ENCODE data around the gene FTCD.

FTCD gene

GRCh38 chr21:46161633-46162592, 6.5 kb upstream of the FTCD start:
- Histone ChIP-seq H3K4me3 (ENCODE audit: low read length) (no peak overlapping the region), H3K9ac (ENCODE audit: low read depth, low read length) (no peak overlapping the region)

GRCh38 chr21:46160907-46161632, 5.7 kb upstream of the FTCD start:
- Histone ChIP-seq H3K36me3 (ENCODE audit: insufficient read depth, low read length) (peaks cover 4% of the 10 kb centered on the region), H3K9me3 (replicated peaks; ENCODE audit: low read length) (no peaks in the 10 kb centered on the region), H3K4me3 (ENCODE audit: low read length) (no peak overlapping the region), H3K9ac (ENCODE audit: low read depth, low read length) (no peak overlapping the region), H3K27me3 (ENCODE audit: control insufficient read depth, insufficient read depth, low read length) (no peaks in the 10 kb centered on the region), H3K4me2 (ENCODE audit: low read length) (no peak overlapping the region), H3K4me1 (ENCODE audit: control insufficient read depth, insufficient read depth, low read length) (no peaks in the 10 kb centered on the region)

More at GRCh38 chr21:46161633-46162592, 6.5 kb upstream of the FTCD start:
- Histone ChIP-seq H3K36me3 (ENCODE audit: insufficient read depth, low read length) (peaks cover 4% of the 10 kb centered on the region), H3K9me3 (replicated peaks; ENCODE audit: low read length) (no peaks in the 10 kb centered on the region), H3K4me1 (ENCODE audit: control insufficient read depth, insufficient read depth, low read length) (no peaks in the 10 kb centered on the region), H3K27me3 (ENCODE audit: control insufficient read depth, insufficient read depth, low read length) (no peaks in the 10 kb centered on the region), H3K4me2 (ENCODE audit: low read length) (no peak overlapping the region)

GRCh38 chr21:46160657-46160906, 5.2 kb upstream of the FTCD start:
- Histone ChIP-seq H3K4me1 (ENCODE audit: control insufficient read depth, insufficient read depth, low read length) (no peaks in the 10 kb centered on the region), H3K36me3 (ENCODE audit: insufficient read depth, low read length) (peaks cover 4% of the 10 kb centered on the region), H3K4me2 (ENCODE audit: low read length) (no peak overlapping the region), H3K9ac (ENCODE audit: low read depth, low read length) (no peak overlapping the region), H3K9me3 (replicated peaks; ENCODE audit: low read length) (no peaks in the 10 kb centered on the region), H3K27me3 (ENCODE audit: control insufficient read depth, insufficient read depth, low read length) (no peaks in the 10 kb centered on the region), H3K4me3 (ENCODE audit: low read length) (no peak overlapping the region)

GRCh38 chr21:46159841-46160656, 4.7 kb upstream of the FTCD start:
- Histone ChIP-seq H3K4me1 (ENCODE audit: control insufficient read depth, insufficient read depth, low read length) (no peaks in the 10 kb centered on the region), H3K27me3 (ENCODE audit: control insufficient read depth, insufficient read depth, low read length) (no peaks in the 10 kb centered on the region), H3K4me3 (ENCODE audit: low read length) (no peak overlapping the region), H3K36me3 (ENCODE audit: insufficient read depth, low read length) (peaks cover 4% of the 10 kb centered on the region), H3K4me2 (ENCODE audit: low read length) (no peak overlapping the region), H3K9me3 (replicated peaks; ENCODE audit: low read length) (no peaks in the 10 kb centered on the region), H3K9ac (ENCODE audit: low read depth, low read length) (no peak overlapping the region)

GRCh38 chr21:46159390-46159789, 4.0 kb upstream of the FTCD start:
- Histone ChIP-seq H3K27me3 (ENCODE audit: control insufficient read depth, insufficient read depth, low read length) (no peaks in the 10 kb centered on the region), H3K4me1 (ENCODE audit: control insufficient read depth, insufficient read depth, low read length) (no peaks in the 10 kb centered on the region)

GRCh38 chr21:46158666-46159300, 3.4 kb upstream of the FTCD start:
- Histone ChIP-seq H3K9ac (ENCODE audit: low read depth, low read length) (no peak overlapping the region), H3K4me1 (ENCODE audit: control insufficient read depth, insufficient read depth, low read length) (no peaks in the 10 kb centered on the region), H3K27me3 (ENCODE audit: control insufficient read depth, insufficient read depth, low read length) (no peaks in the 10 kb centered on the region), H3K4me2 (ENCODE audit: low read length) (no peak overlapping the region), H3K9me3 (replicated peaks; ENCODE audit: low read length) (no peaks in the 10 kb centered on the region), H3K36me3 (ENCODE audit: insufficient read depth, low read length) (peaks cover 4% of the 10 kb centered on the region), H3K4me3 (ENCODE audit: low read length) (no peak overlapping the region)

More at GRCh38 chr21:46159390-46159789, 4.0 kb upstream of the FTCD start:
- no peaks in the 10 kb centered on the region for H3K9me3 ChIP-seq (replicated peaks; ENCODE audit: low read length)
- H3K9ac ChIP-seq (ENCODE audit: low read depth, low read length), result no peak overlapping the region
- H3K4me3 ChIP-seq (ENCODE audit: low read length), result no peak overlapping the region
- H3K36me3 ChIP-seq (ENCODE audit: insufficient read depth, low read length), result peaks cover 4% of the 10 kb centered on the region
- no peak overlapping the region for H3K4me2 ChIP-seq (ENCODE audit: low read length)

- H3K9me3 ChIP-seq (replicated peaks; ENCODE audit: low read length), result no peaks in the 10 kb centered on the region
- peaks cover 6% of the 10 kb centered on the region for H3K4me1 ChIP-seq (ENCODE audit: control insufficient read depth, insufficient read depth, low read length)
- H3K36me3 ChIP-seq (ENCODE audit: insufficient read depth, low read length), result peaks cover 4% of the 10 kb centered on the region
- H3K27me3 ChIP-seq (ENCODE audit: control insufficient read depth, insufficient read depth, low read length), result no peaks in the 10 kb centered on the region
- H3K4me2 ChIP-seq (ENCODE audit: low read length), result no peak overlapping the region
- no peak overlapping the region for H3K4me3 ChIP-seq (ENCODE audit: low read length)
- H3K9ac ChIP-seq (ENCODE audit: low read depth, low read length), result no peak overlapping the region
Measured at GRCh38 chr21:46157987-46158451, 2.6 kb upstream of the FTCD start.

- Histone ChIP-seq H3K9me3 (replicated peaks; ENCODE audit: low read length) (no peaks in the 10 kb centered on the region), H3K36me3 (ENCODE audit: insufficient read depth, low read length) (peaks cover 4% of the 10 kb centered on the region), H3K27me3 (ENCODE audit: control insufficient read depth, insufficient read depth, low read length) (no peaks in the 10 kb centered on the region), H3K4me2 (ENCODE audit: low read length) (no peak overlapping the region), H3K4me1 (ENCODE audit: control insufficient read depth, insufficient read depth, low read length) (peaks cover 11% of the 10 kb centered on the region), H3K4me3 (ENCODE audit: low read length) (no peak overlapping the region), H3K9ac (ENCODE audit: low read depth, low read length) (no peak overlapping the region)
Measured at GRCh38 chr21:46157396-46157986, 2.1 kb upstream of the FTCD start.

GRCh38 chr21:46156678-46157077, 1.3 kb upstream of the FTCD start:
- Histone ChIP-seq H3K4me3 (ENCODE audit: low read length) (no peak overlapping the region), H3K4me1 (ENCODE audit: control insufficient read depth, insufficient read depth, low read length) (peaks cover 13% of the 10 kb centered on the region), H3K9me3 (replicated peaks; ENCODE audit: low read length) (no peaks in the 10 kb centered on the region), H3K4me2 (ENCODE audit: low read length) (no peak overlapping the region), H3K9ac (ENCODE audit: low read depth, low read length) (no peak overlapping the region), H3K27me3 (ENCODE audit: control insufficient read depth, insufficient read depth, low read length) (no peaks in the 10 kb centered on the region), H3K36me3 (ENCODE audit: insufficient read depth, low read length) (peaks cover 4% of the 10 kb centered on the region)

- Histone ChIP-seq H3K4me2 (ENCODE audit: low read length) (no peak overlapping the region), H3K27me3 (ENCODE audit: control insufficient read depth, insufficient read depth, low read length) (no peaks in the 10 kb centered on the region), H3K4me1 (ENCODE audit: control insufficient read depth, insufficient read depth, low read length) (peaks cover 13% of the 10 kb centered on the region), H3K4me3 (ENCODE audit: low read length) (no peak overlapping the region), H3K9me3 (replicated peaks; ENCODE audit: low read length) (no peaks in the 10 kb centered on the region), H3K9ac (ENCODE audit: low read depth, low read length) (no peak overlapping the region), H3K36me3 (ENCODE audit: insufficient read depth, low read length) (peaks cover 4% of the 10 kb centered on the region)
Measured at GRCh38 chr21:46156378-46156645, 933 bp upstream of the FTCD start.

Data from skeletal muscle satellite cell (primary cell).